HepG2 (cell line): ENCODE data around the gene NGFR. TPM values are rescaled to one million over a fixed set of nuclear protein-coding genes. Genes with fewer than 3 reads are reported as not detected.

ENCODE experiments used
- HOXA7 ChIP-seq: sonication (generic); formaldehyde crosslinking; IDR thresholded peaks from 2 replicates; pipeline ENCODE4 v1.8.1; 2022; ENCODE audit warnings: mild to moderate bottlenecking, missing genetic modification reagents, moderate library complexity
- JARID2 ChIP-seq: sonication (generic); formaldehyde crosslinking; IDR thresholded peaks from 2 replicates; pipeline ENCODE4 v1.8.1; 2023; ENCODE audit warnings: missing genetic modification reagents, inconsistent platforms; ENCODE audit not compliant: insufficient replicate concordance
- NCOR1 ChIP-seq: fragments of 200-600 bp; sonication (generic); IDR thresholded peaks from 2 replicates; pipeline ENCODE4 v1.7.0; 2017; ENCODE audit warnings: antibody characterized with exemption, low read length, borderline replicate concordance
- REPIN1 ChIP-seq: sonication (generic); formaldehyde crosslinking; IDR thresholded peaks from 2 replicates; pipeline ENCODE4 v1.8.0; 2022; ENCODE audit warnings: missing genetic modification reagents, low read depth, mild to moderate bottlenecking, borderline replicate concordance
- TBL1XR1 ChIP-seq: fragments of 150-350 bp; IDR thresholded peaks from 2 replicates; pipeline ENCODE4 v1.6.1; 2014; ENCODE audit warnings: borderline replicate concordance, low read length; ENCODE audit not compliant: partially characterized antibody
- THYN1 ChIP-seq: sonication (generic); formaldehyde crosslinking; IDR thresholded peaks from 2 replicates; pipeline ENCODE4 v1.8.1; 2023; ENCODE audit warnings: low read depth, mild to moderate bottlenecking, moderate library complexity, missing genetic modification reagents, borderline replicate concordance
- ZNF10 ChIP-seq: sonication (generic); formaldehyde crosslinking; IDR thresholded peaks from 2 replicates; pipeline ENCODE4 v1.4.0; 2020; ENCODE audit warnings: mild to moderate bottlenecking, low read depth, missing genetic modification reagents, borderline replicate concordance
- ZNF207 ChIP-seq: fragments of 450-650 bp; IDR thresholded peaks from 2 replicates; pipeline ENCODE4 v1.6.1; 2016; ENCODE audit warnings: antibody characterized with exemption, borderline replicate concordance
- ZNF530 ChIP-seq: sonication (generic); formaldehyde crosslinking; IDR thresholded peaks from 2 replicates; pipeline ENCODE4 v1.5.0; 2020; ENCODE audit warnings: low read depth, mild to moderate bottlenecking, missing genetic modification reagents
- ZNF569 ChIP-seq: sonication (generic); formaldehyde crosslinking; IDR thresholded peaks from 2 replicates; pipeline ENCODE4 v1.5.0; 2020; ENCODE audit warnings: mild to moderate bottlenecking, missing genetic modification reagents, moderate library complexity, borderline replicate concordance
- ZNF761 ChIP-seq: sonication (generic); formaldehyde crosslinking; conservative IDR thresholded peaks from 2 replicates; pipeline ENCODE4 v1.4.0; 2020; ENCODE audit warnings: mild to moderate bottlenecking, missing genetic modification reagents
- polyA plus RNA-seq, 8 experiments: library from polyadenylated mRNA; depleted of rRNA in 3 of 8; stranded (reverse) in 7 of 8; unstranded in 1 of 8; fragments of >200 nt; fragmentation: Illumina TruSeq in 4 of 8; extraction: Trizol in 4 of 8; gene quantifications; 2 replicates each; pipeline versions ENCODE4 v1.2.1 to v1.2.3, GENCODE V29; 2011 to 2016; ENCODE audit warnings: low read depth in 4 of 8, missing spikeins in 1 of 8, mixed read lengths in 1 of 8; ENCODE audit not compliant: insufficient read depth in 1 of 8
- total RNA-seq, 5 experiments: library from RNA; depleted of rRNA; stranded (reverse); fragments of >200 nt; fragmentation: Illumina TruSeq; extraction: Trizol; gene quantifications; 2 replicates each; pipeline ENCODE4 v1.2.3, GENCODE V29; 2016; ENCODE audit warnings: low read depth in 1 of 5
- TF ChIP-seq, protein P1 (sequence below): sonication (generic); formaldehyde crosslinking; IDR thresholded peaks from 2 replicates; pipeline ENCODE4 v1.5.1; 2020; ENCODE audit warnings: mild to moderate bottlenecking, missing genetic modification reagents, moderate library complexity
- TF ChIP-seq, protein P2 (sequence below): sonication (generic); formaldehyde crosslinking; IDR thresholded peaks from 2 replicates; pipeline ENCODE4 v1.5.0; 2020; ENCODE audit warnings: mild to moderate bottlenecking, missing genetic modification reagents, borderline replicate concordance
- TF ChIP-seq, protein P3 (sequence below): sonication (generic); formaldehyde crosslinking; IDR thresholded peaks from 2 replicates; pipeline ENCODE4 v1.5.0; 2020; ENCODE audit warnings: mild to moderate bottlenecking, missing genetic modification reagents
- TF ChIP-seq, protein P4 (sequence below): sonication (generic); formaldehyde crosslinking; IDR thresholded peaks from 2 replicates; pipeline ENCODE4 v1.4.0; 2020; ENCODE audit warnings: missing genetic modification reagents, borderline replicate concordance

NGFR gene
- total and polyA plus RNA-seq, 2 of the 13 experiments (the other 11 are each of a cell fraction or from before 2014, with no cell fraction given): 1.1 to 1.8 TPM

DNA sequence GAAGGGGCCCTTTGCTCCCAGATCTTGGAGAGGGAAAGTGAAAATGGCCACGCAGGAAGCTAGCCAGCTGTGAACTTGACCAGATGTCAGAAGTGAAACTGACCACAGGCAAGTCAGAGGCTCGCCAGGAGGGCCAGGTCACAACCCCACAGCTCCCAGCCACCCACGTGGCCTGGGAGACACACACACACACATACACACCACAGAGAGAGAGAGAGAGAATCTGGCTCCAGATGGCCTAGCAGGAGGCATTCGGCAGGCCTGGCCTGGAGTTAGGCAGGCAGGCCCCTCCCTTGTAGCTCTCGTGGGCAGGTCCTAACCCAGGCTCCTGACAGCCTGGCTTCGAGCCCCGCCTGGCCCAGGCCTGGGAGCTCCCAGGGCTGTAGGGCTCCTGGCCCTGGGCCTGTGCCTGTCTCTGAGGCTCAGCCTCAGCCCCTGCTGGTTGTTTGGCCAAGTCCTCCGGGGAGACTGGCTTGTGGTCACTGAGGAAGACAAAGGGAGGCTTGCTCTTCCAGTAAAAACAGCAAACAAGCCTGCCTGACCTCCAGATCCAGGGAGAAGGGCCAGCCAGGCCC, 20.2 kb downstream of the NGFR start (continued):
- TF ChIP-seq, protein P1, sequence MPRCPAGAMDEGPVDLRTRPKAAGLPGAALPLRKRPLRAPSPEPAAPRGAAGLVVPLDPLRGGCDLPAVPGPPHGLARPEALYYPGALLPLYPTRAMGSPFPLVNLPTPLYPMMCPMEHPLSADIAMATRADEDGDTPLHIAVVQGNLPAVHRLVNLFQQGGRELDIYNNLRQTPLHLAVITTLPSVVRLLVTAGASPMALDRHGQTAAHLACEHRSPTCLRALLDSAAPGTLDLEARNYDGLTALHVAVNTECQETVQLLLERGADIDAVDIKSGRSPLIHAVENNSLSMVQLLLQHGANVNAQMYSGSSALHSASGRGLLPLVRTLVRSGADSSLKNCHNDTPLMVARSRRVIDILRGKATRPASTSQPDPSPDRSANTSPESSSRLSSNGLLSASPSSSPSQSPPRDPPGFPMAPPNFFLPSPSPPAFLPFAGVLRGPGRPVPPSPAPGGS: peak; percentile 87; the same call in 1 of the 2 replicates
- TF ChIP-seq, protein P2, sequence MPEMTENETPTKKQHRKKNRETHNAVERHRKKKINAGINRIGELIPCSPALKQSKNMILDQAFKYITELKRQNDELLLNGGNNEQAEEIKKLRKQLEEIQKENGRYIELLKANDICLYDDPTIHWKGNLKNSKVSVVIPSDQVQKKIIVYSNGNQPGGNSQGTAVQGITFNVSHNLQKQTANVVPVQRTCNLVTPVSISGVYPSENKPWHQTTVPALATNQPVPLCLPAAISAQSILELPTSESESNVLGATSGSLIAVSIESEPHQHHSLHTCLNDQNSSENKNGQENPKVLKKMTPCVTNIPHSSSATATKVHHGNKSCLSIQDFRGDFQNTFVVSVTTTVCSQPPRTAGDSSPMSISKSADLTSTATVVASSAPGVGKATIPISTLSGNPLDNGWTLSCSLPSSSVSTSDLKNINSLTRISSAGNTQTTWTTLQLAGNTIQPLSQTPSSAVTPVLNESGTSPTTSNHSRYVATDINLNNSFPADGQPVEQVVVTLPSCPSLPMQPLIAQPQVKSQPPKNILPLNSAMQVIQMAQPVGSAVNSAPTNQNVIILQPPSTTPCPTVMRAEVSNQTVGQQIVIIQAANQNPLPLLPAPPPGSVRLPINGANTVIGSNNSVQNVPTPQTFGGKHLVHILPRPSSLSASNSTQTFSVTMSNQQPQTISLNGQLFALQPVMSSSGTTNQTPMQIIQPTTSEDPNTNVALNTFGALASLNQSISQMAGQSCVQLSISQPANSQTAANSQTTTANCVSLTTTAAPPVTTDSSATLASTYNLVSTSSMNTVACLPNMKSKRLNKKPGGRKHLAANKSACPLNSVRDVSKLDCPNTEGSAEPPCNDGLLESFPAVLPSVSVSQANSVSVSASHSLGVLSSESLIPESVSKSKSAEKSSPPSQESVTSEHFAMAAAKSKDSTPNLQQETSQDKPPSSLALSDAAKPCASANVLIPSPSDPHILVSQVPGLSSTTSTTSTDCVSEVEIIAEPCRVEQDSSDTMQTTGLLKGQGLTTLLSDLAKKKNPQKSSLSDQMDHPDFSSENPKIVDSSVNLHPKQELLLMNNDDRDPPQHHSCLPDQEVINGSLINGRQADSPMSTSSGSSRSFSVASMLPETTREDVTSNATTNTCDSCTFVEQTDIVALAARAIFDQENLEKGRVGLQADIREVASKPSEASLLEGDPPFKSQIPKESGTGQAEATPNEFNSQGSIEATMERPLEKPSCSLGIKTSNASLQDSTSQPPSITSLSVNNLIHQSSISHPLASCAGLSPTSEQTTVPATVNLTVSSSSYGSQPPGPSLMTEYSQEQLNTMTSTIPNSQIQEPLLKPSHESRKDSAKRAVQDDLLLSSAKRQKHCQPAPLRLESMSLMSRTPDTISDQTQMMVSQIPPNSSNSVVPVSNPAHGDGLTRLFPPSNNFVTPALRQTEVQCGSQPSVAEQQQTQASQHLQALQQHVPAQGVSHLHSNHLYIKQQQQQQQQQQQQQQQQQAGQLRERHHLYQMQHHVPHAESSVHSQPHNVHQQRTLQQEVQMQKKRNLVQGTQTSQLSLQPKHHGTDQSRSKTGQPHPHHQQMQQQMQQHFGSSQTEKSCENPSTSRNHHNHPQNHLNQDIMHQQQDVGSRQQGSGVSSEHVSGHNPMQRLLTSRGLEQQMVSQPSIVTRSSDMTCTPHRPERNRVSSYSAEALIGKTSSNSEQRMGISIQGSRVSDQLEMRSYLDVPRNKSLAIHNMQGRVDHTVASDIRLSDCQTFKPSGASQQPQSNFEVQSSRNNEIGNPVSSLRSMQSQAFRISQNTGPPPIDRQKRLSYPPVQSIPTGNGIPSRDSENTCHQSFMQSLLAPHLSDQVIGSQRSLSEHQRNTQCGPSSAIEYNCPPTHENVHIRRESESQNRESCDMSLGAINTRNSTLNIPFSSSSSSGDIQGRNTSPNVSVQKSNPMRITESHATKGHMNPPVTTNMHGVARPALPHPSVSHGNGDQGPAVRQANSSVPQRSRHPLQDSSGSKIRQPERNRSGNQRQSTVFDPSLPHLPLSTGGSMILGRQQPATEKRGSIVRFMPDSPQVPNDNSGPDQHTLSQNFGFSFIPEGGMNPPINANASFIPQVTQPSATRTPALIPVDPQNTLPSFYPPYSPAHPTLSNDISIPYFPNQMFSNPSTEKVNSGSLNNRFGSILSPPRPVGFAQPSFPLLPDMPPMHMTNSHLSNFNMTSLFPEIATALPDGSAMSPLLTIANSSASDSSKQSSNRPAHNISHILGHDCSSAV (CRISPR knock-in tag): 0 out of 2 replicates have a peak, but pooled peaks have one; percentile 42
- TF ChIP-seq ZNF530 (CRISPR knock-in tag) (no peak), TBL1XR1 (no peak), NCOR1 (no peak; the same call in 1 of the 2 replicates), ZNF569 (CRISPR knock-in tag) (no peak), REPIN1 (CRISPR knock-in tag) (peak; percentile 71), JARID2 (CRISPR knock-in tag) (peak; percentile 77), ZNF207 (no peak), ZNF10 (CRISPR knock-in tag) (no peak), THYN1 (CRISPR knock-in tag) (no peak), HOXA7 (CRISPR knock-in tag) (no peak), ZNF761 (CRISPR knock-in tag) (no peak; the same call in 1 of the 2 replicates)
- TF ChIP-seq, protein P3, sequence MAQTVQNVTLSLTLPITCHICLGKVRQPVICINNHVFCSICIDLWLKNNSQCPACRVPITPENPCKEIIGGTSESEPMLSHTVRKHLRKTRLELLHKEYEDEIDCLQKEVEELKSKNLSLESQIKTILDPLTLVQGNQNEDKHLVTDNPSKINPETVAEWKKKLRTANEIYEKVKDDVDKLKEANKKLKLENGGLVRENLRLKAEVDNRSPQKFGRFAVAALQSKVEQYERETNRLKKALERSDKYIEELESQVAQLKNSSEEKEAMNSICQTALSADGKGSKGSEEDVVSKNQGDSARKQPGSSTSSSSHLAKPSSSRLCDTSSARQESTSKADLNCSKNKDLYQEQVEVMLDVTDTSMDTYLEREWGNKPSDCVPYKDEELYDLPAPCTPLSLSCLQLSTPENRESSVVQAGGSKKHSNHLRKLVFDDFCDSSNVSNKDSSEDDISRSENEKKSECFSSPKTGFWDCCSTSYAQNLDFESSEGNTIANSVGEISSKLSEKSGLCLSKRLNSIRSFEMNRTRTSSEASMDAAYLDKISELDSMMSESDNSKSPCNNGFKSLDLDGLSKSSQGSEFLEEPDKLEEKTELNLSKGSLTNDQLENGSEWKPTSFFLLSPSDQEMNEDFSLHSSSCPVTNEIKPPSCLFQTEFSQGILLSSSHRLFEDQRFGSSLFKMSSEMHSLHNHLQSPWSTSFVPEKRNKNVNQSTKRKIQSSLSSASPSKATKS (CRISPR knock-in tag): no peak
- TF ChIP-seq, protein P4, sequence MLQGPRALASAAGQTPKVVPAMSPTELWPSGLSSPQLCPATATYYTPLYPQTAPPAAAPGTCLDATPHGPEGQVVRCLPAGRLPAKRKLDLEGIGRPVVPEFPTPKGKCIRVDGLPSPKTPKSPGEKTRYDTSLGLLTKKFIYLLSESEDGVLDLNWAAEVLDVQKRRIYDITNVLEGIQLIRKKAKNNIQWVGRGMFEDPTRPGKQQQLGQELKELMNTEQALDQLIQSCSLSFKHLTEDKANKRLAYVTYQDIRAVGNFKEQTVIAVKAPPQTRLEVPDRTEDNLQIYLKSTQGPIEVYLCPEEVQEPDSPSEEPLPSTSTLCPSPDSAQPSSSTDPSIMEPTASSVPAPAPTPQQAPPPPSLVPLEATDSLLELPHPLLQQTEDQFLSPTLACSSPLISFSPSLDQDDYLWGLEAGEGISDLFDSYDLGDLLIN (CRISPR knock-in tag): no peak
